Suppressor macrophage treated with lipopolysaccharide for 4 hours (primary cell): ENCODE measurements around the gene UST.
A peak's percentile ranks its signal among the peaks of the same experiment; 100 is the strongest.
"Not testable (repeated sequence)": the region's sequence is repeated elsewhere in the genome, so short reads cannot be mapped to it uniquely, and the experiment has no call there.

Experiments
- DNase-seq: peaks from one replicate; pipeline ENCODE4 v3.0.0-alpha.2; 2020

UST gene

GRCh38 chr6:148983966-148984365 is 237.1 kb downstream of the UST start:
- DNase-seq = no peak

- no peak for DNase-seq
Observed at GRCh38 chr6:148984531-148985056, 237.8 kb downstream of the UST start.

GRCh38 chr6:148985499-148985898 is 238.7 kb downstream of the UST start:
- DNase-seq = no peak

GRCh38 chr6:148986608-148987007 is 239.8 kb downstream of the UST start:
- no peak for DNase-seq

GRCh38 chr6:148987982-148988381 is 241.2 kb downstream of the UST start:
- DNase-seq = no peak

GRCh38 chr6:148989585-148989984 is 242.8 kb downstream of the UST start:
- DNase-seq = no peak

GRCh38 chr6:148990403-148990802 is 243.6 kb downstream of the UST start:
- no peak for DNase-seq

GRCh38 chr6:148996815-148997214 is 250.0 kb downstream of the UST start:
- DNase-seq = no peak

- DNase-seq = no peak
Observed at GRCh38 chr6:148997865-148998264, 251.0 kb downstream of the UST start.

- no peak for DNase-seq
Observed at GRCh38 chr6:148998704-148999103, 251.9 kb downstream of the UST start.

GRCh38 chr6:148999501-148999900 is 252.7 kb downstream of the UST start:
- DNase-seq = peak; percentile 24

GRCh38 chr6:148999929-149000468 is 253.2 kb downstream of the UST start:
- DNase-seq = peak; percentile 9

- no peak for DNase-seq
Observed at GRCh38 chr6:149001422-149001821, 254.6 kb downstream of the UST start.

- no peak for DNase-seq
Observed at GRCh38 chr6:149003560-149003959, 256.7 kb downstream of the UST start.

- no peak for DNase-seq
Observed at GRCh38 chr6:149004664-149005063, 257.8 kb downstream of the UST start.

- not testable (repeated sequence) for DNase-seq
Observed at GRCh38 chr6:149006236-149006635, 259.4 kb downstream of the UST start.

GRCh38 chr6:149006671-149007070 is 259.8 kb downstream of the UST start:
- no peak for DNase-seq

GRCh38 chr6:149007846-149008245 is 261.0 kb downstream of the UST start:
- DNase-seq = no peak

GRCh38 chr6:149008741-149009140 is 261.9 kb downstream of the UST start:
- DNase-seq = no peak

GRCh38 chr6:149012040-149012545 is 265.3 kb downstream of the UST start:
- no peak for DNase-seq

- no peak for DNase-seq
Observed at GRCh38 chr6:149013586-149014344, 266.9 kb downstream of the UST start.

- DNase-seq = no peak
Observed at GRCh38 chr6:149014631-149015534, 268.1 kb downstream of the UST start.
